Effector memory CD4-positive, alpha-beta T cell (primary cell): ENCODE measurements around the gene WBP11.
"Not testable (repeated sequence)": the region's sequence is repeated elsewhere in the genome, so short reads cannot be mapped to it uniquely, and the experiment has no call there.

Experiments
- DNase-seq, 3 donors: peaks; one replicate each; pipeline ENCODE4 v3.0.0-alpha.2; 2020
- H3K27ac ChIP-seq: 2 replicates; pipeline ENCODE4 v1.7.0; 2013; ENCODE audit warnings: mild to moderate bottlenecking, low read length, moderate library complexity; ENCODE audit not compliant: insufficient read depth, poor library complexity, severe bottlenecking
- H3K27me3 ChIP-seq: replicated peaks from 2 replicates; pipeline ENCODE4 v1.7.0; 2013; ENCODE audit warnings: mild to moderate bottlenecking, low read length; ENCODE audit not compliant: insufficient read depth, control insufficient read depth, poor library complexity, severe bottlenecking
- H3K36me3 ChIP-seq: 2 replicates; pipeline ENCODE4 v1.7.0; 2013; ENCODE audit warnings: mild to moderate bottlenecking, low read length, moderate library complexity; ENCODE audit not compliant: control insufficient read depth, insufficient read depth
- H3K4me1 ChIP-seq: 2 replicates; pipeline ENCODE4 v1.7.0; 2013; ENCODE audit warnings: low read length, mild to moderate bottlenecking; ENCODE audit not compliant: control insufficient read depth, insufficient read depth, poor library complexity, severe bottlenecking
- H3K4me3 ChIP-seq: 2 replicates; pipeline ENCODE4 v1.7.0; 2013; ENCODE audit warnings: low read length, low read depth, mild to moderate bottlenecking; ENCODE audit not compliant: insufficient read depth, poor library complexity, severe bottlenecking
- H3K9me3 ChIP-seq: 2 replicates; pipeline ENCODE4 v1.7.0; 2013; ENCODE audit warnings: mild to moderate bottlenecking, low read length, moderate library complexity; ENCODE audit not compliant: control insufficient read depth

WBP11 gene

GRCh38 chr12:14767617-14768016, 35.7 kb downstream of the WBP11 start:
- no peak for DNase-seq
- Histone ChIP-seq H3K36me3 (peaks cover 10% of the 10 kb centered on the region), H3K4me3 (no peak overlapping the region), H3K4me1 (peaks cover 3% of the 10 kb centered on the region), H3K27me3 (no peaks in the 10 kb centered on the region), H3K27ac (no peak overlapping the region), H3K9me3 (peaks cover 5% of the 10 kb centered on the region)

DNA sequence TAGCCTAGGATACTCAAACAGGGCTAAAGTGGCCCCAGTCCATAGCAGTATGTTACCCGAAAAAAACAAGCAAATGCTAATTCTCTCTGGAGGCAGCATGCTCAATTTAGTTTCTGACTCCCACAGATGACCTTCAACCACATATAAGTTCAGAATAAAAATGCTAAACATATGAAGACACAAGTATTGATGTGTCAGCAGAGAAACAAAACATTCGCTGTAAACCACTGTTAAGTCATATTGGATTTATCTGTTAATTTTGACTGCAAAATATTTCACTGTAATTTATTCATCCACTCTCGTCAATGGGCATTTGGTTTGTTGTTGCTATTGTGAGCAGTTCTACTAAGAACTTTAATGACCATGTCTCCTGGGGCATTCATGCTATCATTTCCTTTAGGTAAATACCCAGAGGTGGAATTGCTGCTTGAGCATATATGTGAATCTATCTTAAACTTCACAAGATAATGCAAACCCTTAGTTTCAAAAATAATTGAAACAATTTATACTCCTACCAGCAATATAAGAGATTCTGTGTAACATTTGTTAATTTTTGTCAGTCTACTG, 36.5 kb downstream of the WBP11 start:
- H3K9me3 ChIP-seq, result peaks cover 5% of the 10 kb centered on the region
- peak overlapping the region; percentile 2 for H3K4me3 ChIP-seq
- H3K27me3 ChIP-seq, result no peaks in the 10 kb centered on the region
- peaks cover 12% of the 10 kb centered on the region for H3K36me3 ChIP-seq
- peaks cover 3% of the 10 kb centered on the region for H3K4me1 ChIP-seq
- no peak overlapping the region for H3K27ac ChIP-seq
- no peak for DNase-seq

- not testable (repeated sequence) for H3K4me1 ChIP-seq, DNase-seq, H3K27ac ChIP-seq, H3K4me3 ChIP-seq, H3K9me3 ChIP-seq, H3K27me3 ChIP-seq
- peaks cover 15% of the 10 kb centered on the region for H3K36me3 ChIP-seq
Measured at GRCh38 chr12:14766020-14766419, 37.3 kb downstream of the WBP11 start.

- Histone ChIP-seq H3K36me3 (peaks cover 15% of the 10 kb centered on the region), H3K27ac (no peak overlapping the region), H3K4me1 (peaks cover 3% of the 10 kb centered on the region), H3K4me3 (no peak overlapping the region), H3K9me3 (peaks cover 5% of the 10 kb centered on the region), H3K27me3 (no peaks in the 10 kb centered on the region)
- DNase-seq, result no peak
Measured at GRCh38 chr12:14765398-14765797, 37.9 kb downstream of the WBP11 start.

- H3K9me3 ChIP-seq, H3K36me3 ChIP-seq, H3K4me3 ChIP-seq, H3K27me3 ChIP-seq, H3K4me1 ChIP-seq, DNase-seq, H3K27ac ChIP-seq: not testable (repeated sequence)
Measured at GRCh38 chr12:14759711-14760280, 43.5 kb downstream of the WBP11 start.

DNA sequence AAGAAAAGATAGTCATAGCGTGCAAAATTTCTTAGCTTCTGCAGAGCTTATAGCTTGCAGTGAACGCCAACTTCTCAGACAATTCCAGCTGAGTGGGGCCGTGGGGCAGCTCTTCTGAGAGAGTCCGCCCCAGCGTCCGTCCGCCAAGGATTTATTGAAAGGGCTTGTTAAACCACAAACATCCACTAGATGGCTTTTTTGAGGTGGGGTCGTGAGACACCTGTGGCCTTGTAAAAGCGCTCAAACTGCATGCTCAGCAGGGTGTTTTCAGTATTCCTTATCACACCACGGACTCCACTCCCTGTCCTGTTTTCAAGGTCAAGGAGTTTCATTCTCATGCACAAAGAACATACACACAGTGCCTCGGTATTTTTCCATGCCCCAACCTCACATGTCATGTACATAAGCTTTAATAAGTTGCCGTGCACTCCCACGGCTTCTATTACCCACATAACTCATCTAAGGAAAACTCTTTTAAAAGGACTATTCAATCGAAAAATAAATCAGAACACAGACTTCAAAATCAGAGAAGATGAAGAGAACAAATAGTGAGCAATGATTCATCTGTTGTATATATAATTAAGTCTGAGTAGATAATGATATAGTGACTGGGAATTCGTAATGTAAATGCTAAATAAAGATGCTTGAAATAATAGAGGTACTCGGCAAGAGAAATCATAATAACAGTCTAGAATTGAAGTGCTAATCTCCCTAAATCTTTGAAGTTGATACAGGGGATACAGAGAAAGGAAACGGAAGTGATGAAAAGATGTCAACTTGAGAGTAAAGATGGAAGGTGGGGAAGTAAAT, 46.7 kb downstream of the WBP11 start:
- no peaks in the 10 kb centered on the region for H3K27me3 ChIP-seq
- H3K36me3 ChIP-seq, result peaks cover 4% of the 10 kb centered on the region
- DNase-seq, result no peak
- no peak overlapping the region for H3K4me3 ChIP-seq
- no peaks in the 10 kb centered on the region for H3K4me1 ChIP-seq
- H3K9me3 ChIP-seq, result no peaks in the 10 kb centered on the region
- no peak overlapping the region for H3K27ac ChIP-seq

DNA sequence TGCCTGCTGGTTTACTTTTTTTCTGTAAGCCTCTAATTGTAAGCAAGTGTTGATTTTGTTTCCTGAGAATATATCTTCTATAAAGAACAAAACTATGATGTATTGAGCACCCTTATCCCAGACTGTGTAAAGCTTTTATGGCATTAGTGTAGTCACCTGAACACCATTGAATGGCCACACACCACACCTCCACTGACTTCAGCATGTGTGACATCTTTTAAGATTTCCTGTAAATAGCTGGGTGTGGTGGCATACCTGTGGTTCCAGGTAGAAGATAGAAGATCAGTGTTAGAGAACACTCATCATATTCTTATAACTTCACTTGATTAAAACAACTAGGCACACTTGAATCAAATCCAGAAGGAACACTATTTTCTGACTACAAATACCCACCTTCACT, 51.3 kb downstream of the WBP11 start:
- no peak for DNase-seq
- H3K27ac ChIP-seq, result no peak overlapping the region
- no peaks in the 10 kb centered on the region for H3K27me3 ChIP-seq
- H3K36me3 ChIP-seq, result no peaks in the 10 kb centered on the region
- H3K4me3 ChIP-seq, result no peak overlapping the region
- H3K4me1 ChIP-seq, result no peaks in the 10 kb centered on the region
- H3K9me3 ChIP-seq, result no peaks in the 10 kb centered on the region

DNA sequence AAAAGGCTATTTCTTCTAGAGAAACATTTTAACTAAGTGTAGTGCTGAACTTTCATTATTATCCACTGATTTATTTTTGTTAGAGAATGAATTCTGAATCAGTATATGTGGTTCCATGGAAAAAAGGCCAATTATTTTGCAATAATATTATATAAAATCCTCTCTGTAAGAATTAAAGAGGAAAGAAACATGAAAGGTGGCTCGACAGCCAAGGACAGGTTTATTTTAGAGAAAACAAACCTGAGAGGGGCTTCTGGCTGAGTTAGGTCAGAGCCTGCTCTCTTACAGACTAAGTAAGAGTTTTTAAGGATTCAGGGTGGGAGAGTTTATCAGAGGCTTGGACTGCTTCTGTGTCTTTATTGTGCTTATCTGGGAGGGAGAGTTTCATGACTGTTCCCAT, 60.2 kb downstream of the WBP11 start:
- Histone ChIP-seq H3K27ac (no peak overlapping the region), H3K36me3 (no peaks in the 10 kb centered on the region)

GRCh38 chr12:14741942-14742341, 61.3 kb downstream of the WBP11 start:
- no peaks in the 10 kb centered on the region for H3K4me1 ChIP-seq
- no peaks in the 10 kb centered on the region for H3K9me3 ChIP-seq
- H3K36me3 ChIP-seq, result no peaks in the 10 kb centered on the region
- DNase-seq, result no peak
- H3K27me3 ChIP-seq, result no peaks in the 10 kb centered on the region
- H3K4me3 ChIP-seq, result no peak overlapping the region
- H3K27ac ChIP-seq, result no peak overlapping the region

More for the DNA sequence above, 60.2 kb downstream of the WBP11 start:
- Histone ChIP-seq H3K4me3 (no peak overlapping the region), H3K27me3 (no peaks in the 10 kb centered on the region), H3K9me3 (no peaks in the 10 kb centered on the region), H3K4me1 (no peaks in the 10 kb centered on the region)
- no peak for DNase-seq

DNA sequence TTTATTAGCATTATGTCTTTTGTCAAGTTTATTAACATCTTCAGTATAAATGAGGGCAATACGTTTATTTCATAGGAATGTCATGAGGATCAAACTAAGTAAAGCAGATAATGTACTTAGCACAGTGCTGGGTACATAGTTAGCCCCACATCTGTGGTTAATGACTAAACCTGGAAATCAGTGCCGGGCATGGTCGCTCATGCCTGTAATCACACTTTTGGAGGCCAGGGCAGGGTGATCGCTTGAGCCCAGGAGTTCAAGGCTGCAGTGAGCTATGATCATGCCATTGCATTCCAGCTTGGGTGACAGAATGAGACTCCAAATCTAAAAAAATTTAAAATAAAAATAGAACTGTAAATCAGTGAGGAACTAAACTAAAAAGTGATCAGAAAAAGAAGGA, 62.1 kb downstream of the WBP11 start:
- H3K4me3 ChIP-seq, result no peak overlapping the region
- no peak overlapping the region for H3K27ac ChIP-seq
- H3K36me3 ChIP-seq, result no peaks in the 10 kb centered on the region
- H3K27me3 ChIP-seq, result no peaks in the 10 kb centered on the region
- DNase-seq, result no peak
- H3K9me3 ChIP-seq, result no peaks in the 10 kb centered on the region
- no peaks in the 10 kb centered on the region for H3K4me1 ChIP-seq
